GM12872 (cell line): ENCODE measurements around the gene CACNB1.

ENCODE experiments used
- CTCF ChIP-seq: IDR thresholded peaks from 3 replicates; pipeline ENCODE4 v1.5.1; 2011; ENCODE audit warnings: low read depth, mild to moderate bottlenecking, low read length, moderate library complexity; ENCODE audit not compliant: insufficient read depth

Gene CACNB1

GRCh38 chr17:39125143-39125875 is 72.2 kb downstream of the CACNB1 start:
- TF ChIP-seq CTCF, result no peak

DNA sequence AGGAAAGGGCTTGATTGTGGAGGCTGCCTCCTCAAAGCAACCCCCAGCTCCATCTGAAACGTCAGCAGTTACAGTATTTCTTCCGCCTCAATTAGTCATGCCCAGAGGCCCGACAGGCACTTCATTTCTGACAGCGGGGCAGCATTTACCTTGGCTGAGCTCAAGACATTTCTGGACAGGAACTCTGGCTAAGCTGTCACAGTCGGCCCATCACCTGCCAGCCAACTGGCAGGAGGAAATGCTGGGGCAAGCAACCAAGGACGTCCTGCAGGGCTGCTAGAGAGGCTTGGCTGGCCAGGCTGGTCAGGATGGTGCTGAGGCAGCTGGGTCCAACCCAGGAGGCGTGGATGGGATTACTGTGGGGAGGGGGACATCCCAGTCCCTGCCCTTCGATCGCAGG is 73.8 kb downstream of the CACNB1 start:
- TF ChIP-seq CTCF, result no peak
